Neural progenitor cell (in vitro differentiated cells): ENCODE data around the gene TIAM1. TPM values are rescaled to one million over a fixed set of nuclear protein-coding genes. Genes with fewer than 3 reads are reported as not detected.
A peak's percentile ranks its signal among the peaks of the same experiment; 100 is the strongest.

Experiments
- DNase-seq: peaks from one replicate; pipeline ENCODE4 v3.0.0-alpha.2; 2016; ENCODE audit warnings: low spot score
- H2AFZ ChIP-seq: fragments of 200-600 bp; sonication (generic); replicated peaks from 2 replicates; pipeline ENCODE4 v1.6.1; 2016; ENCODE audit warnings: antibody characterized with exemption
- H3F3A ChIP-seq: fragments of 200-600 bp; sonication (generic); 2 replicates; pipeline ENCODE4 v1.6.1; 2016; ENCODE audit warnings: antibody characterized with exemption, low read depth
- H3K27ac ChIP-seq: fragments of 200-600 bp; sonication (generic); 2 replicates; pipeline ENCODE4 v1.5.1; 2016; ENCODE audit warnings: mild to moderate bottlenecking
- H3K27me3 ChIP-seq: fragments of 200-600 bp; sonication (generic); 2 replicates; pipeline ENCODE4 v1.6.1; 2016; ENCODE audit warnings: mild to moderate bottlenecking, moderate library complexity
- H3K36me3 ChIP-seq: fragments of 200-600 bp; sonication (generic); 2 replicates; pipeline ENCODE4 v1.5.1; 2016
- H3K4me1 ChIP-seq: fragments of 200-600 bp; sonication (generic); 2 replicates; pipeline ENCODE4 v1.6.1; 2016; ENCODE audit warnings: mixed run types
- H3K4me2 ChIP-seq: fragments of 200-600 bp; sonication (generic); 2 replicates; pipeline ENCODE4 v1.6.1; 2016
- H3K4me3 ChIP-seq: fragments of 200-600 bp; sonication (generic); 2 replicates; pipeline ENCODE4 v1.5.1; 2016
- H3K79me2 ChIP-seq: fragments of 200-600 bp; sonication (generic); 2 replicates; pipeline ENCODE4 v1.6.1; 2016; ENCODE audit warnings: low read depth
- H3K9ac ChIP-seq: fragments of 200-600 bp; sonication (generic); 2 replicates; pipeline ENCODE4 v1.6.1; 2016
- H3K9me3 ChIP-seq: fragments of 200-600 bp; sonication (generic); 2 replicates; pipeline ENCODE4 v1.5.1; 2016; ENCODE audit warnings: low read depth
- H4K20me1 ChIP-seq: fragments of 200-600 bp; sonication (generic); 2 replicates; pipeline ENCODE4 v1.6.1; 2016; ENCODE audit warnings: low read depth
- H3K27ac Mint-ChIP-seq: 3 replicates; pipeline ENCODE4 v1.8.0; 2021; ENCODE audit warnings: mixed read lengths
- H3K27me3 Mint-ChIP-seq: 2 replicates; pipeline ENCODE4 v1.8.0; 2022; ENCODE audit warnings: low read depth, mild to moderate bottlenecking, inconsistent platforms, moderate library complexity, mixed read lengths; ENCODE audit not compliant: insufficient read depth
- H3K36me3 Mint-ChIP-seq: 3 replicates; pipeline ENCODE4 v1.8.0; 2021; ENCODE audit warnings: mixed read lengths
- H3K4me1 Mint-ChIP-seq: 3 replicates; pipeline ENCODE4 v1.8.0; 2021; ENCODE audit warnings: mixed read lengths
- H3K4me3 Mint-ChIP-seq: 3 replicates; pipeline ENCODE4 v1.8.0; 2021; ENCODE audit warnings: mild to moderate bottlenecking, moderate library complexity, mixed read lengths
- H3K9me3 Mint-ChIP-seq: 3 replicates; pipeline ENCODE4 v1.8.0; 2020; ENCODE audit warnings: mixed read lengths
- CTCF ChIP-seq: fragments of 200-600 bp; sonication (generic); IDR thresholded peaks from 2 replicates; pipeline ENCODE4 v1.5.1; 2017; ENCODE audit warnings: antibody characterized with exemption, mild to moderate bottlenecking
- EZH2 ChIP-seq: fragments of 200-600 bp; sonication (generic); IDR thresholded peaks from 2 replicates; pipeline ENCODE4 v1.6.1; 2017; ENCODE audit warnings: antibody characterized with exemption, mild to moderate bottlenecking, moderate library complexity
- EZH2phosphoT487 ChIP-seq: fragments of 200-600 bp; sonication (generic); IDR thresholded peaks from 2 replicates; pipeline ENCODE4 v1.6.1; 2017; ENCODE audit warnings: antibody characterized with exemption
- total RNA-seq: library from RNA; depleted of rRNA; stranded (reverse); fragments of >200 nt; gene quantifications from 2 replicates; pipeline ENCODE4 v1.2.3, GENCODE V29; 2015; ENCODE audit warnings: low replicate concordance

Gene TIAM1
- total RNA-seq, 1 donor from 2014 or later: 27.2 TPM

GRCh38 chr21:31335957-31336738, 7.9 kb downstream of the TIAM1 start:
- H3K27ac ChIP-seq: no peak overlapping the region
- Mint-ChIP-seq H3K27me3 (peaks cover 4% of the 10 kb centered on the region), H3K36me3 (peaks cover 27% of the 10 kb centered on the region), H3K9me3 (peaks cover under 1% of the 10 kb centered on the region), H3K4me1 (peaks cover 22% of the 10 kb centered on the region), H3K27ac (no peak overlapping the region), H3K4me3 (no peak overlapping the region)
- H3F3A ChIP-seq: peaks cover 19% of the 10 kb centered on the region
- no peak overlapping the region for H3K9ac ChIP-seq
- no peaks in the 10 kb centered on the region for H3K27me3 ChIP-seq
- no peak overlapping the region for H3K4me3 ChIP-seq
- DNase-seq: no peak
- H3K36me3 ChIP-seq: no peaks in the 10 kb centered on the region
- TF ChIP-seq CTCF (no peak), EZH2 (no peak), EZH2phosphoT487 (no peak)
- peaks cover 39% of the 10 kb centered on the region for H4K20me1 ChIP-seq
- H3K79me2 ChIP-seq: peaks cover 17% of the 10 kb centered on the region
- no peaks in the 10 kb centered on the region for H3K9me3 ChIP-seq
- H3K4me2 ChIP-seq: no peak overlapping the region
- H3K4me1 ChIP-seq: peaks cover 17% of the 10 kb centered on the region
- no peak overlapping the region for H2AFZ ChIP-seq

- DNase-seq: no peak
- Histone ChIP-seq H3F3A (peaks cover 13% of the 10 kb centered on the region), H2AFZ (no peak overlapping the region), H3K79me2 (peaks cover 3% of the 10 kb centered on the region), H3K4me3 (no peak overlapping the region), H3K27ac (no peak overlapping the region), H3K9ac (no peak overlapping the region), H4K20me1 (peaks cover 25% of the 10 kb centered on the region), H3K36me3 (no peaks in the 10 kb centered on the region), H3K4me1 (peaks cover 14% of the 10 kb centered on the region), H3K4me2 (no peak overlapping the region), H3K27me3 (no peaks in the 10 kb centered on the region), H3K9me3 (no peaks in the 10 kb centered on the region)
- Mint-ChIP-seq H3K9me3 (peaks cover 9% of the 10 kb centered on the region), H3K27me3 (peaks cover 4% of the 10 kb centered on the region), H3K36me3 (peaks cover 37% of the 10 kb centered on the region), H3K27ac (peak overlapping the region; percentile 50), H3K4me1 (peaks cover 18% of the 10 kb centered on the region), H3K4me3 (no peak overlapping the region)
- TF ChIP-seq EZH2 (no peak), EZH2phosphoT487 (no peak)
These were observed 9.4 kb downstream of the TIAM1 start for GRCh38 chr21:31334648-31335121.

- no peak overlapping the region for H3K9ac ChIP-seq
- no peaks in the 10 kb centered on the region for H3K36me3 ChIP-seq
- H3F3A ChIP-seq: no peaks in the 10 kb centered on the region
These were observed 11.5 kb downstream of the TIAM1 start for GRCh38 chr21:31332525-31332924.

More at GRCh38 chr21:31332525-31332924, 11.5 kb downstream of the TIAM1 start:
- no peak overlapping the region for H3K27ac Mint-ChIP-seq
- H2AFZ ChIP-seq: no peak overlapping the region
- peaks cover 5% of the 10 kb centered on the region for H4K20me1 ChIP-seq
- H3K36me3 Mint-ChIP-seq: peaks cover 52% of the 10 kb centered on the region
- DNase-seq: no peak
- TF ChIP-seq CTCF: no peak
- TF ChIP-seq EZH2: no peak
- TF ChIP-seq EZH2phosphoT487: no peak
- H3K4me3 ChIP-seq: no peak overlapping the region
- H3K4me3 Mint-ChIP-seq: no peak overlapping the region
- H3K4me2 ChIP-seq: no peak overlapping the region
- peaks cover 9% of the 10 kb centered on the region for H3K9me3 Mint-ChIP-seq
- no peaks in the 10 kb centered on the region for H3K4me1 Mint-ChIP-seq
- no peak overlapping the region for H3K27ac ChIP-seq
- no peaks in the 10 kb centered on the region for H3K9me3 ChIP-seq
- H3K27me3 ChIP-seq: no peaks in the 10 kb centered on the region
- peaks cover 3% of the 10 kb centered on the region for H3K27me3 Mint-ChIP-seq
- H3K4me1 ChIP-seq: no peaks in the 10 kb centered on the region
- H3K79me2 ChIP-seq: no peaks in the 10 kb centered on the region
